OCI-M2 (cell line): Measurements from ENCODE around the gene TET1.
A peak's percentile ranks its signal among the peaks of the same experiment; 100 is the strongest.
"Not testable (repeated sequence)": the region's sequence is repeated elsewhere in the genome, so short reads cannot be mapped to it uniquely, and the experiment has no call there.

ENCODE experiments used
- DNase-seq: peaks from one replicate; lab custom pipeline; 2025; ENCODE audit not compliant: unreplicated experiment; lab: John Stamatoyannopoulos, UW

TET1 gene

DNA sequence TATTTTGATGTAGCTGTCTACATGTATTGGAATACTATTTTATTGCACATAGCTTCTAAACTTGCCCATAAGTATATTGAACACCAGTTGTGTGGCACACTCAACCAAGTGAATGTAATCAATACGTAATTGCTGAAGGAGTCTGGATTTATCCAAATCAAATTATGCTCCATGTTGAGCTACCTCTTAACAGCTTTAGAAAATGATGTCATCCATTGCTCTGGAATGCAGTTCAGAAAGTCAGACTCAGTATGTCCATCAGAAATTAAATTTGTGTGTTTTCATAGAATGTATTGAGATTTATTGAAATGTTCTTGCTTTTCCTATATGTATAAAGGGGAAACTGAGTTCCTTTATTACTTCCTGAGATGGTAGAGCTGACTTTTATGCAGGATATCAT, 135.9 kb downstream of the TET1 start:
- no peak for DNase-seq

DNA sequence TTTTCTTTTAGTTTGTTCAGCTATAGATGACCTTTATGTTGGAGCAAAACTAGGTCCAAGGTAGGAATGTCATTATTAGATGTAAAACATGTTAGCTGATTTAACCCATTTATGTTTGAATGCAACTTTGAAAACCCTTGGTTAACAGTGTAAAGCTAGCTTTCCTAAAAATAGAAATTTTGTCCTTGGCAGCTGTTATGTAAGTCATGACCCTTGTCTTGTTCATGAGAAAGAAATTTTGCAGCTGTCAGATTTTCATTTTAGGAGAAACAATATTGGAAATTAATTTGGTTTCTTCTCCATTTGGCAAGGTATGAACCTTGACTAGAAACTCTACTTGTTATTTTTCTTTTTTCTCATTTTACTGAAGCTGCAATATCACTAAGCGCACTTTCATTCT, 137.0 kb downstream of the TET1 start:
- DNase-seq: no peak

DNA sequence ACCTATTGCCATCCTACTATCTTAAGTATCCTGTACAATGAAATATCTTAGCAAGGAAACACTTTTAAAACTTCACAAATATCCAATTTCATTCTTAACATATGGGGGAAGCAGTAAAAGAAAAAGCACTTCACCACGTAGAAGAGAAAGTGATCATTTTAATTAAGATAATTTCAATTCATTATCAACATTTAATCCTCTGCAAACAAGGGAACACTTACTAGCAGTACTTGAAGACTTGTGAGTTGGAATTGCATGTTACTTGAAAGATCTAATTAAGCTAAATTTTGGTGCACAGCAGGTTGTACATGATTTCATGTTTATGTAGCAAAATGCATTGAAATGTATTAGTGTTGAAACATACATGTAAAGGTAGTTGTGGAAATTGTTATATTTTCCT, 140.1 kb downstream of the TET1 start:
- no peak for DNase-seq

DNA sequence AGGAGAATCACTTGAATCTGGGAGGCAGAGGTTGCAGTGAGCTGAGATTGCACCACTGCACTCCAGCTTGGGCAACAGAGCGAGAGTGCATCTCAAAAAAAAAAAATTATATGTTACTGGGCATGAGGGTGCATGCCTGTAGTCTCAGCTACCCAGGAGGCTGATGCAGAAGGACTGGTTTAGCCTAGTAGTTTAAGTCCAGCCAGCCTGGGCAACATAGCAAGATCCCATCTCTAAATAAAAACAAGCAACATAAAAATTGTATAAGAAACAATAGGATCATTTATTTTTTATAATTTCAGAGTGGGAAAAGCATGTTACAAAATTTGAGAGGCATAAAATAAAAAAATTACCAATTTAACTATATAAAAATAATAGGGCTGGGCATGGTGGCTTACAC, 145.4 kb downstream of the TET1 start:
- DNase-seq: no peak

DNA sequence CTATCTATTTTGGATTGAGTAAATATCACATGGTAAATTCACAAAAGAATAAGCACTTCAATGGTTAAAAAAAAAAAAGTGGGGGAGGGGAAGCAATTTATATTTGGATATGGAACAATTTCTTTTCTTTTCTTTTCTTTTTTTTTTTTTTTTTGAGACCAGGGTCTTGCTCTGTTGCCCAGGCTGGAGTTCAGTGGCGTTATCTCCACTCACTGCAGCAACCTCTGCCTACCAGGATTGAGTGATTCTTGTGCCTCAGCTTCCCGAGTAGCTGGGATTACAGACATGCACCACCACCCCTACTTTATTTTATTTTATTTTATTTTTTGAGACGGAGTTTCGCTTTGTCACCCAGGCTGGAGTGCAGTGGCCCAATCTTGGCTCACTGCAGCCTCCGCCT, 148.8 kb downstream of the TET1 start:
- not testable (repeated sequence) for DNase-seq

DNA sequence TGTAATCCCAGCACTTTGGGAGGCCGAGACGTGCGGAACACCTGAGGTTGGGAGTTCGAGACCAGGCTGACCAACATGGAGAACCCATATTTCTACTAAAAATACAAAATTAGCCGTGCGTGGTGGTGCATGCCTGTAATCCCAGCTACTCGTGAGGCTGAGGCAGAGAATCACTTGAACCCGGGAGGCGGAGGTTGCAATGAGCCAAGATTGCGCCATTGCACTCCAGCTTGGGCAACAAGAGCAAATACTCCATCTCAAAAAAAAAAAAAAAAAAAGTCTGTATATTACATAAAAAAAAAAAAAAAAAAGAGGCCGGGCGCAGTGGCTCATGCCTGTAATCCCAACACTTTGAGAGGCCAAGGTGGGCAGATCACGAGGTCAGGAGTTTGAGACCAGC, 152.9 kb downstream of the TET1 start:
- not testable (repeated sequence) for DNase-seq

DNA sequence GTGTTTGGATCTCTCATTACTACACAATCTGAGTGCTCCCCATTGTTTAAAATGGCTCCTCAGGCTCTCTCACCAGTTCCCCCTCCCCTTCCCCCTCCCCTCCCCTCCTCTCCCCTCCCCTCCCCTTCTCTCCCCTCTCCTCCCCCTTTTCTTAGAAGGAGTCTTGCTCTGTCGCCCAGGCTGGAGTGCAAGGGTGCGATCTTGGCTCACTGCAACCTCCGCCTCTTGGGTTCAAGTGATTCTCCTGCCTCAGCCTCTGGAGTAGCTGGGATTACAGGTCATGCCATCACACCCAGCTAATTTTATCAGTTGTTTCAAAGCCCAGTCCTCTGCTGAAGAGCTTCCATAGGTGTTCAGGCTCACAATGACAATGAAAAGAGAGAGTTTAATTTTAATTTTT, 157.3 kb downstream of the TET1 start:
- DNase-seq: no peak

DNA sequence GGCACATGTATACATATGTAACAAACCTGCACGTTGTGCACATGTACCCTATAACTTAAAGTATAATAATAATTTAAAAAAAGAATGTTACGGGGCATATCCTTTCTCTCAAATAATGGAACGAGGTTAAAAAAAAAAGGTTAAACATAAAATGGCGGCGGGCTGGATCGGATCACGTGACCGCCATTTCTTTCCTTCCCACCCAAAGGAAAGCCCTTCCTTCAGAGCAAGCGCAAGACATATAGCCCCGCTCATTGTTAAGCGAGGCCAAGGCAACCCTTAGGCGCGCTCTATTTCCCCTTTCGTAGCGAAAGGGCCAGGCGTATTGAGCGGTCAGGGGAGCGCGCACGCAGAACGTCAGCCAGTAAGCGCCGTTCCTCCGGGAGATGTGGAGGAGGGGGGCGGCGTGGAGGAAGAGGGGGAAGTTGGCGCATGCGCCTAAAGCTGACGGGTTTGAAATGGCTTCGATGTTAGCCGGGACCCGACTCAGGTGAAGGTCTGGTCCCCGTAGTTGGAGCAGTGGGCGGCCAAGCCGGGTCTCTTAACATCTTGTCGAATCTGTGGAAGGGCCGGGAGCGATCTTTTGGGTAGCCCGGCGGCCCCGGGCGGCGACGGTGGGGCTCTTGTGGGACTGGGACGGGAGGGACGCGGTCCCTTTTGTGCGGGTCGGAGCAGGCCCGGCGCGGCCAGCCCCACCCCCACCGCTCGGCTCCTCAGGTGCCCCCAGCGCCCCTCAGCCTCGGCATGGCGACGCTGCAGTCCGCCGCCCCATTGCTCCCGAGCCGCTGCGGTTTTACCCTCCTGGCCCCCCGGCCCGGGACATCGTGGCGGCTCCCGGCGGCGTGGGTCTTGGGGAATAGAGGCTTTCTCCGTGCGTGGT, 160.9 kb downstream of the TET1 start, which contains the start of gene CCAR1:
TSS of gene CCAR1 (plus strand) at position 447 of the 880 bp plus-strand sequence. CDS start 1,266 bp downstream, outside the sequence.
- peak; percentile 84 for DNase-seq

DNA sequence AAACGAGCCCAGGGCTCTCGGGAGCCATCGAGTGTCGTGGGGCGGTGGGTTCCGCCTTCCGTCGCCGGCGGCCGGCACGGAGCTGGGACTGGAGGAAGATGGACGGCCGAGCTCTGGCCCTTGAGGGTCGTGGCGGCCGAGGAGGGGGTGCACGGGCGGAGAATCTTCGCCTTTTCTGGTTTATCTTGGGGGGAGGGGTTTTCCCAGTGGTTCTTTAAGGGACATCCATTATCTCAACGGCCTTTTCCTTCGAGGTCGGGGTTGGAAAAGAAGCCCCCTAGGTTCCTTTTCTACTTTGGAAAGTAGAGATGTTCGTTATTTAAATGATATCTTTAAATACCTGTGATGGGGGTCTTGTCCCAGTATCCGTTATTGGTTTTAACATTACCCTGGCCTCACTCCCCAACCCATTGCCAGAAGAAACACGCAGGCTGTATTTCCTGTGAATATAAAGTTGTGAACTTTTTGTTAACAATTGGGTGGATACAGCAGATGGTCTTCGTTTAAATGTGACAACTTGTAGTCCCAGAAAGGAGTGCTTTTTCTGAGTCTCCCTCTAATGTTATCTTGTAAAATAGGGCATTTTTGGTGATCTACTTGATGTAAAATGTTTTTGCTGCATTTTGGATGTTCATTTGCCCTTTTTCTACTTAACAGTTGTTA, 161.7 kb downstream of the TET1 start:
- DNase-seq: no peak

DNA sequence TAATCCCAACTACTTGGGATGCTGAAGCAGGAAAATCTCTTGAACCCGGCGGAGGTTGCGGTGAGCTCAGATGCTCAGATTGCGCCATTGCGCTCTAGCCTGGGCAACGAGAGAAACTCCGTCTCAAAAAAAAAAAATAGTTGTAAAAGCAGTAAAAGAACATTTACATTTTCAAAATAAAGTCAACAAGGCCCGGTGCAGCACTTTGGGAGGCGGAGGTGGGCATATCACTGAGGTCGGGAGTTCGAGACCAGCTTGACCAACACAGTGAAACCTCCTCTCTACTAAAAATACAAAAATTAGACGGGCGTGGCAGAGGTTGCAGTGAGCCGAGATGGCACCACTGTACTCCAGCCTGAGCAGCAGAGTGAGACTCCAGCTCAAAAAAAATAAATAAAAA, 164.9 kb downstream of the TET1 start:
- no peak for DNase-seq

DNA sequence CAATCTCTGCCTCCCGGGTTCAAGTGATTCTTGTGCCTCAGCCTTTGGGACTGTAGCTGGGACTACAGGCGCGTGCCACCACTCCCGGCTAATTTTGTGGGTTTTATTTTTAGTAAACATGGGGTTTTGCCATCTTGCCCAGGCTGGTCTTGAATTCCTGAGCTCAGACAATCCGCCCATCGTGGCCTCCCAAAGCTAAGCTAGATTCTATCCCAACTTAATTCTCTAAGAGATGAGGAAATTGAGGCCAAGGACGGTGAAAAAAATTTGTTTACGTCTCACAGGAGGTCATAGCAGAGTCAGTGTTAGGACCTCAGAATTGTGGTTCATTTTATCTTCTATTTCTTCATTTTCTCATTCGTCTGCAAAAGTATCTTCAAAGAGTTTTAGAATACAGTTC, 167.0 kb downstream of the TET1 start:
- no peak for DNase-seq

DNA sequence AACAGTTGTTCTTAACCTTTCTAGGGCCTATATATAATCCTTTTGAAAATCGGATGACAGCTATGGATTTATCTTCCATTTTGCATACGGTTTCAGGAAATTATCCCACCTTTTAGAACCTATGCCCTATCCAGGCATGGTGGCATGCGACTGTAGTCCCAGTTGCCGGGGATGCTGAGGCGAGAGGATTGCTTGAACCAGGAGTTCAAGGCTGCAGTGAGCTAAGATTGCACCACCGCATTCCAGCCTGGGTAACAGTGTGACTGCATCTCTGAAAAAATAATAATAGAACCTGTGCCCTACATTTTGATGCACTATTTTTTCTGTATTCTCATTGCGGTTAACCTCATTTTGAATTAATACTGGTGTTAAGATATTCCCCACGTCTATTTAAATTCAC, 172.5 kb downstream of the TET1 start:
- DNase-seq: no peak

DNA sequence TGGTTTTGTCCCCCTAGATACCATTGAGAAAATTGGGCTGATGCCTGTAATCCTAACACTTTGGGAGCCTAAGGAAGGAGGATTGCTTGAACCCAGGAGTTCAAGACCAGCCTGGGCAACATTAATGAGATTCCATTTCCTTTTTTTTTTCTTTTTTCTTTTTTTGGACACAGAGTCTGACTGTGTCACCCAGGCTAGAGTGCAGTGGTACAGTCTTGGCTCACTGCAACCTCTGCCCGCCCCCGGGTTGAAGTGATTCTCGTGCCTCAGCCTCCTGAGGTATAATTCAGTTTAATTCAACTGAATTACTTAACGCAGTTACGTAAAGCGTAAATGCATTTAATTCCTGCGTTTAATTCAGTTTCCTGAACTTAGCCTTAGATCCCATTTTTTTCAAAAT, 174.2 kb downstream of the TET1 start:
- no peak for DNase-seq

DNA sequence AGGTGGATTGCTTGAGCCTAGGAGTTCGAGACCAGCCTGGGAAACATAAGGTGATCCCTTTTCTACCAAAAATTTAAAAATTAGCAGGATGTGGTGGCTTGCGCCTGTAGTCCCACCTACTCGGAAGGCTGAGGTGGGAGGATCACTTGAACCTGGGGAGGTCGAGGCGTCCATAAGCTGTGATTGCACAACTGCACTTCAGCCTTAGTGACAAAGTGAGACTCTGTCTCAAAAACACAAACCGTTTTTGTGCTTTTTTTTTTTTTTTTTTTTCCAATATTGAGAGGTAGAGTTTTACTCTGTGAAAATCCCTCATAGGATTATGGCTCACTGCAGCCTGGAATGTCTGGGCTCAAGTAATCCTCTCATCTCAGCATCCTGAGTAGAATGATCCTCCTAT, 175.0 kb downstream of the TET1 start:
- no peak for DNase-seq

DNA sequence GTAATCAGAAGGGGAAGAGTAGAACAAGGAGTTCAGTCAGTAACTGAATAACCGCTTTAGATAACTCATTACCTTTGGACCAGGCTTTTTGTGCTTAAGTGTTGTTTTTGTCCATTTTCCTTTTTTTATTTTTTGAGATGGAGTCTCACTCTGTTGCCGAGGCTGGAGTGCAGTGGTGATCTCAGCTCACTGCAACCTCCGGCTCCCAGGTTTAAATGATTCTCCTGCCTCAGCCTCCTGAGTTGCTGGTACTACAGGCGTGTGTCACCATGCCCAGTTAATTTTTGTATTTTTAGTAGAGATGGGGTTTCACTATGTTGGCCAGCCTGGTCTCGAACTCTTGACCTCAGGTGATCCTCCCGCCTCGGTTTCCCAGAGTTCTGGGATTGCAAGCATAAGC, 175.6 kb downstream of the TET1 start:
- DNase-seq: not testable (repeated sequence)

DNA sequence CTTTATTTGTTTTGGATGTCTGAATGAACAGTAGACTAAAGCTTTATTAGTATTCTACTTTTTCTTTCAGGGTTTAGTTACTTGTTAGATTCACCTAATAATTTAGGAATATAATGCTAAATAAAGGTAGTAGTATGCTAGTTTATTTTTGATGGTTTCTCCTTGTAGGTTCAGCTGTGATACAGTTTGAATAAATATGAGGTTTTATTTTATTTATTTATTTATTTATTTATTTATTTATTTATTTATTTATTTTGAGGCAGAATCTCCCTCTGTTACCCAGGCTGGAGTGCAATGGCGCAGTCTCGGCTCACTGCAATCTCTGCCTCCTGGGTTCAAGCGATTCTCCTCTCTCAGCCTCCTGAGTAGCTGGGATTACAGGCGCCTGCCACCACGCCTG, 180.5 kb downstream of the TET1 start:
- DNase-seq: not testable (repeated sequence)

DNA sequence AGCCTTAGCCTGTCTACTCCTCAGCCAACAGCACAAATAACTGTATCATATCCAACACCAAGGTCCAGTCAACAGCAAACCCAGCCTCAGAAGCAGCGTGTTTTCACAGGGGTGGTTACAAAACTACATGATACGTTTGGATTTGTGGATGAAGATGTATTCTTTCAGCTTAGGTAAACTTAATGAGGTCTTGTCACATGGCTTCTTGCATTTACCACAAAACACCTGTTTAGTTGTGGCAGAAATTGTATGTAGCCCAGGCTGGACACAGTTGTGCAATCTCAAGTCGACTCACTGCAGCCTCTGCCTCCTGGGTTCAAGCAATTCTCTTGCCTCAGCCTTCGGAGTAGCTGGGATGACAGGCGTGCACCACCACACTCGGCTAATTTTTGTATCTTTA, 182.3 kb downstream of the TET1 start:
- DNase-seq: no peak
